ENCODE measurements around the gene CFP.
"Not testable (repeated sequence)": the region's sequence is repeated elsewhere in the genome, so short reads cannot be mapped to it uniquely, and the experiment has no call there.

CFP gene

GRCh38 chrX:47629419-47630200 lies at the start of gene CFP:
Gene CFP, minus strand, starts transcription at chrX:47629930. Its CDS starts 86 bp downstream, at chrX:47629844.
- DNase-seq, result peak in 1 of 2 donors; percentile 35

GRCh38 chrX:47675959-47676859 lies 46.5 kb upstream of the CFP start:
- not testable (repeated sequence) for DNase-seq

GRCh38 chrX:47674776-47675175 lies 45.0 kb upstream of the CFP start:
- no peak for DNase-seq

- not testable (repeated sequence) for DNase-seq
Measured at GRCh38 chrX:47665797-47666196, 36.1 kb upstream of the CFP start.

GRCh38 chrX:47664737-47665136 lies 35.0 kb upstream of the CFP start:
- DNase-seq, result no peak

GRCh38 chrX:47662144-47662657 lies 32.5 kb upstream of the CFP start:
- no peak for DNase-seq

GRCh38 chrX:47661539-47661938 lies 31.8 kb upstream of the CFP start:
- no peak for DNase-seq

GRCh38 chrX:47659421-47659726 lies 29.6 kb upstream of the CFP start:
- DNase-seq, result no peak

- peak; percentile 93 to 95 for DNase-seq
Measured at GRCh38 chrX:47658684-47659420, 29.1 kb upstream of the CFP start, which contains the start of gene UXT. Gene UXT, minus strand, starts transcription at chrX:47659180. Its CDS starts 253 bp downstream, at chrX:47658927.

- no peak for DNase-seq
Measured at GRCh38 chrX:47658301-47658683, 28.6 kb upstream of the CFP start.

GRCh38 chrX:47651043-47651905 lies 21.5 kb upstream of the CFP start:
- DNase-seq, result no peak

- DNase-seq, result peak; percentile 93 to 95
Measured at GRCh38 chrX:47650164-47651042, 20.7 kb upstream of the CFP start, which contains the start of gene ELK1. Gene ELK1, minus strand, starts transcription at chrX:47650563. Its CDS starts 9,122 bp downstream, at chrX:47641441.

- DNase-seq, result no peak
Measured at GRCh38 chrX:47649781-47650163, 20.0 kb upstream of the CFP start.

- no peak for DNase-seq
Measured at GRCh38 chrX:47649271-47649670, 19.5 kb upstream of the CFP start.

- DNase-seq, result no peak
Measured at GRCh38 chrX:47648376-47648775, 18.6 kb upstream of the CFP start.

- DNase-seq, result no peak
Measured at GRCh38 chrX:47646636-47647035, 16.9 kb upstream of the CFP start.

- no peak for DNase-seq
Measured at GRCh38 chrX:47645530-47645929, 15.8 kb upstream of the CFP start.

GRCh38 chrX:47644557-47645091 lies 14.9 kb upstream of the CFP start:
- DNase-seq, result no peak

GRCh38 chrX:47643926-47644325 lies 14.2 kb upstream of the CFP start:
- no peak for DNase-seq

GRCh38 chrX:47638816-47639215 lies 9.1 kb upstream of the CFP start:
- DNase-seq, result no peak
